SJSA1 (cell line): ENCODE data around the gene SLC25A21. TPM values are rescaled to one million over a fixed set of nuclear protein-coding genes. Genes with fewer than 3 reads are reported as not detected.

Source experiments
- DNase-seq, 2 experiments: peaks; one replicate each; pipeline ENCODE4 v3.0.0-alpha.2; 2015 to 2020; ENCODE audit warnings: low spot score in 2 of 2, low read depth in 1 of 2
- H3K27ac ChIP-seq: fragments of 250-450 bp; sonication (Bioruptor Pico); 2 replicates; pipeline ENCODE4 v1.5.1; 2020; ENCODE audit warnings: mild to moderate bottlenecking, moderate library complexity
- H3K27me3 ChIP-seq: fragments of 250-450 bp; sonication (Bioruptor Pico); replicated peaks from 2 replicates; pipeline ENCODE4 v1.5.1; 2020; ENCODE audit warnings: mild to moderate bottlenecking, moderate library complexity
- H3K36me3 ChIP-seq: fragments of 250-450 bp; sonication (Bioruptor Pico); 2 replicates; pipeline ENCODE4 v1.5.1; 2020; ENCODE audit warnings: mild to moderate bottlenecking
- H3K4me1 ChIP-seq: fragments of 250-450 bp; sonication (Bioruptor Pico); replicated peaks from 2 replicates; pipeline ENCODE4 v1.6.1; 2021; ENCODE audit warnings: mild to moderate bottlenecking
- H3K4me3 ChIP-seq: fragments of 250-450 bp; sonication (Bioruptor Pico); 2 replicates; pipeline ENCODE4 v1.5.1; 2020; ENCODE audit warnings: mild to moderate bottlenecking
- H3K9me3 ChIP-seq: fragments of 250-450 bp; sonication (Bioruptor Pico); replicated peaks from 2 replicates; pipeline ENCODE4 v1.5.1; 2020; ENCODE audit warnings: mild to moderate bottlenecking
- total RNA-seq: library from RNA; depleted of rRNA; stranded (reverse); fragments of >200 nt; shearing (Covaris generic); gene quantifications from 2 replicates; pipeline ENCODE4 v1.2.3, GENCODE V29; 2014

SLC25A21 gene
- total RNA-seq, 1 experiment from 2014 or later, result 2.6 TPM

DNA sequence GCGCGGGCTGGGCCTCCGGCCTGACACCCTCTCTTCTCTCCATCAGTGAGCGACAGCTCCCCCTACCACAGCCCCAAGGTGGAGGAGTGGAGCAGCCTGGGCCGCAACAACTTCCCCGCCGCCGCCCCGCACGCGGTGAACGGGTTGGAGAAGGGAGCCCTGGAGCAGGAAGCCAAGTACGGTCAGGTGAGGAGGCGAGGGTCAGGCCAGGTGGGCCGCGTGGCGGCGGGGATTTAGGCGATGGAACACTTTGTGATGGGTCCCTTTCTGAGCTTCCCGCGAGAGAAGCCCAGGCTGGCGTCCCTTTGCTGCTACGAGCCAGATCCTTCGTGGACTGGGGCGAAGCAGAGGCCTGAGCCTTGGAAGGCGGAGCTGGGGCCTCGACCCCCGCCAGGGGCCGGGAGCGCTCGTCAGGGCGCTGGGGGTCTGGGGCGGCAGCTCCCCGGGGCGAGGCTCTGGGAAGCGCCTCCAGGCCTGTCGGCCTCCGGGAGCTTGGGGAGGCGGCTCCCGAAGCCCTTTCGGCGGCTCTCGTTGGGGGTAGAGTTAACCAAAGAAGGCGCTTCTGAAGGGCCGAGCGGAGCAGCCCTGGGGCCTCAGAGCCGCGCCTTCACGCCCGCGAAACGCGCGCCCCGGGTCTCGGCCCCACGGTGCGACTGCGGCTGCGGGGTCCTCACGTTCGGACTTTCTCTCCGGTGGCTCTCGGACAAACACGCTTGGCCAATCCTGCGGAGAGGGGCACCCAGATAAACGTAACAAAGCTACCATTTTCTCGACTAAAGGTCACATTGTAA, 505.8 kb downstream of the SLC25A21 start:
- Histone ChIP-seq H3K9me3 (no peaks in the 10 kb centered on the region), H3K36me3 (peaks cover 28% of the 10 kb centered on the region), H3K27me3 (no peaks in the 10 kb centered on the region; the same call in 1 of the 2 replicates), H3K4me3 (no peak overlapping the region), H3K27ac (no peak overlapping the region), H3K4me1 (peaks cover 18% of the 10 kb centered on the region)
- DNase-seq, result no peak

DNA sequence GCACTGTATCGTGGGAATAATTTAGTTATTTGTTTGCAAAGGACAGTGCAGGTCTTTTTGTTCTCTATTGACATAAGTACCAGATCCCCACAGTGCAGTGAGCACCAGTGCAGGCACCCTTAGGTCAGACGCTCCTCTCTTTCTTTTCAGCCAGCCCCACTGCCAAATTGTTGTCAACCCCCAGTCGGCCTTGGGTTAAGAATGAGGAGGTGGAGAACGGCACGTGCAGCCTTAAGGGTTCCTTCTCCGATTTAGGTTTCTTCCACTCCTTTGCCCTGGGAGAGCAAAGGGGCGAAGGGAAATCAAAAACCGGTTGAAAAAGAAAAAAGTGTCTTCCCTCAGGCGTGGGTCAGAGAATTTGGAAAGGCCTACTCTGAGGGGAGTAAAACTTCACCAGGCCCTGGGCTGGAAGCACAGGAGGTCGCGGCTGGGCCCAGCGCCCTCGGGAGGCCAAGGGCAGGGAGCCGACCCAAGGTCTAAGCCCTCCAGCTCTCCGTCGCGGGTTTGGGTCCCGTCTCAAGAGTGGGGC, 506.5 kb downstream of the SLC25A21 start:
- Histone ChIP-seq H3K4me1 (peaks cover 22% of the 10 kb centered on the region), H3K9me3 (no peaks in the 10 kb centered on the region), H3K36me3 (peaks cover 22% of the 10 kb centered on the region), H3K4me3 (no peak overlapping the region), H3K27ac (no peak overlapping the region), H3K27me3 (no peaks in the 10 kb centered on the region; the same call in 1 of the 2 replicates)
- no peak for DNase-seq

DNA sequence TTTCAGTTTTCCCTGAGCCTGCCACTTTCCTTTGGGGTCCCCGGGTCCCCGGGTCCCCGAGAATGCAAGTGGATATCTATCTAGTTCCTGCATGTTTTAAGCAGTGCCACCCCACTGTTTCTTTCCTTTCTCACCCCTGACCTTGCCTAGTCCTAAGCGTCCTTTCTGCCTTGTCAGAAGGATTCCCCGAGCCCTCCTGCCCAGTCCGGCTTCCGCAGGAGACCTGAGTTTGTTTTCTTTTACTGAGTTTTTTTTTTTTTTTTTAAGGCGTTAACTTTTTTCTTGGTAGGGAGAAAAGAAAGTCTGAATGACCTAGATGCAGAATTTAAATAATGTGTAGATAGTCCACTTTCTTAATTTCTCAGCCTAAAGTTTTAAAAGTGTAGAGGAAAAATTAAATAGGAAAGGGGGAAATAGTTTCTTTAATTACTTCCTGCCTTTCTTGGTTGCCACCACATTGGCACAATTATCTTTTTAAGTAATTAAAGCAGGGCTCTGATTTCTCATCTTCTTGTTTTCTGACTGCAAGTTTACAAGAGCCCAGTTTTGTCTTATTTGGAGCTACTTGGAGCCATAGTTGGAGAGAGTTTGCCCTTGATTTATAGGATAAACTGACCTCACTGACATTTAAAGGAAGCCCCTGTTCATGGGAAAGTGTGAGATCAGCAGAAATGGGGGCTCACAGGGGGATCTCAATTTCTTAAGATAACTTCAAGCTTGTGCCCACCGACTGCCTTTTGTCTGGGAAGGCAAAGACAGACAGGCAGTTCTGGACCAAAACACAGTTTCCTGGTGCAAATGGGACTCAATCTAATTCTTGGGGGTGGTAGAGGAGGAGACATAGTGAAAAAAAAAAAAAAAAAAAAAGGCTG, 507.8 kb downstream of the SLC25A21 start:
- DNase-seq, result no peak
- Histone ChIP-seq H3K27ac (no peak overlapping the region), H3K4me1 (peaks cover 22% of the 10 kb centered on the region), H3K4me3 (no peak overlapping the region), H3K36me3 (peaks cover 20% of the 10 kb centered on the region), H3K9me3 (no peaks in the 10 kb centered on the region), H3K27me3 (no peaks in the 10 kb centered on the region; the same call in 1 of the 2 replicates)

DNA sequence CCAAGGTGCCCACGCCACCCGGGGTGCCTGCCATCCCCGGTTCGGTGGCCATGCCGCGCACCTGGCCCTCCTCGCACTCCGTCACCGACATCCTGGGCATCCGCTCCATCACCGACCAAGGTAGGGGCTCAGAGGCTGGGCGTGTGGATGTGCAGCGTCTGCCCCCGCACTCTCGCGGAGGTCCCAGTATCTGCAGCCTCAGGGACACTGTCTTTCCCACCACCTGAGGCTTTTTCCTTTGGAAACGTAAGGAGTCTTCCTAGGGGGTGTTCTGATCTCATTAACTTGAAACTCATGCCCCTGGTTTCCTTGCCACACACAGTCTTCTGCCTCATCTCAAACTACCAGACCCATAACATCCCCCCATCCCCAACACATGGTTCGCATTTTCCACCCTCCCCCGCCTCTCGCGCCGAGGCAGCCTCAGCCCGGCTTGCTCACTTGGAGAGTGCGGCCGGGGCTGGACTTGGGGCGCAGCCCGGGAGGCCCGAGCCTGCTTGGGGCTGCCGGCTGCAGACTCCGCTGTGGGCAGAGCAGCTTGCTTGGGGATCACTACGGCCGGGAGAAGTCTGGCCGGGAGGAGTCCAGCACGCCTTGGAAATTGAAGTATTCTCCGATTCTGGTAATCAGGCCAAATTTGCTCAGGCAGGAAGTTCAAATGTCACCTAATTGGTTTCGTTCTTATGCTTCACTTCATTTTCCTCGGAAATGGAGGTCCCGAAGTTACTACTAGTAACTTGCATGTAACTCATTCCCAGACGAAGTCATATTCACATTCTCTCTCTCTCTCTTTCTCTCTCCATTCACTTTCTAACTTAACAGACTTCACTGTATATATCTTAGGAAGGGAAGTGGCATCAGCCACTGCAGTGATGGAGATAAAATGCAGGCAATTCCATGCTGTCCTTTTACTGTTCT, 508.7 kb downstream of the SLC25A21 start:
- Histone ChIP-seq H3K4me3 (peak overlapping the region; percentile 52), H3K9me3 (no peaks in the 10 kb centered on the region), H3K27me3 (no peaks in the 10 kb centered on the region), H3K27ac (no peak overlapping the region), H3K4me1 (peaks cover 22% of the 10 kb centered on the region), H3K36me3 (peaks cover 20% of the 10 kb centered on the region)
- DNase-seq, result peak in 1 of 2 experiments; percentile 14

DNA sequence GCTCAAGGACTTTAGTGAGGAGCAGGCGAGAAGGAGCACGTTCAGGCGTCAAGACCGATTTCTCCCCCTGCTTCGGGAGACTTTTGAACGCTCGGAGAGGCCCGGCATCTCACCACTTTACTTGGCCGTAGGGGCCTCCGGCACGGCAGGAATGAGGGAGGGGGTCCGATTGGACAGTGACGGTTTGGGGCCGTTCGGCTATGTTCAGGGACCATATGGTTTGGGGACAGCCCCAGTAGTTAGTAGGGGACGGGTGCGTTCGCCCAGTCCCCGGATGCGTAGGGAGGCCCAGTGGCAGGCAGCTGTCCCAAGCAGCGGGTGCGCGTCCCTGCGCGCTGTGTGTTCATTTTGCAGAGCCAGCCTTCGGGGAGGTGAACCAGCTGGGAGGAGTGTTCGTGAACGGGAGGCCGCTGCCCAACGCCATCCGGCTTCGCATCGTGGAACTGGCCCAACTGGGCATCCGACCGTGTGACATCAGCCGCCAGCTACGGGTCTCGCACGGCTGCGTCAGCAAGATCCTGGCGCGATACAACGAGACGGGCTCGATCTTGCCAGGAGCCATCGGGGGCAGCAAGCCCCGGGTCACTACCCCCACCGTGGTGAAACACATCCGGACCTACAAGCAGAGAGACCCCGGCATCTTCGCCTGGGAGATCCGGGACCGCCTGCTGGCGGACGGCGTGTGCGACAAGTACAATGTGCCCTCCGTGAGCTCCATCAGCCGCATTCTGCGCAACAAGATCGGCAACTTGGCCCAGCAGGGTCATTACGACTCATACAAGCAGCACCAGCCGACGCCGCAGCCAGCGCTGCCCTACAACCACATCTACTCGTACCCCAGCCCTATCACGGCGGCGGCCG, 509.6 kb downstream of the SLC25A21 start:
- H3K27ac ChIP-seq, result peak overlapping the region; percentile 22; the same call in 1 of the 2 replicates
- peak; percentile 53 to 67 for DNase-seq
- peak overlapping the region; percentile 52 for H3K4me3 ChIP-seq
- peaks cover 22% of the 10 kb centered on the region for H3K4me1 ChIP-seq
- H3K9me3 ChIP-seq, result no peaks in the 10 kb centered on the region
- no peaks in the 10 kb centered on the region for H3K27me3 ChIP-seq
- H3K36me3 ChIP-seq, result peaks cover 20% of the 10 kb centered on the region

DNA sequence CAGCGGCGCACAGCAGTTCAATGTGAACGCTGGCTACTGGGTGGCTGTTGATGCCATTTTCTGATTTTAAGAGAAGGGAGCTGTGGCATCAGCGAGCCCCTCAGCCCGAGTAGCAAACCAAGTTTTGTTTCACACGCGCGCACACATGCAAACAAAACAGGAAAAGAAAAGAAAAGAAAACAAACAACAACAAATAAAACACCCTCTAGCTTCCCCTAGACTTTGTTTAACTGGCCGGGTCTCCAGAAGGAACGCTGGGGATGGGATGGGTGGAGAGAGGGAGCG, 510.2 kb downstream of the SLC25A21 start:
- DNase-seq, result peak in 1 of 2 experiments; percentile 60
- H3K36me3 ChIP-seq, result peaks cover 20% of the 10 kb centered on the region

DNA sequence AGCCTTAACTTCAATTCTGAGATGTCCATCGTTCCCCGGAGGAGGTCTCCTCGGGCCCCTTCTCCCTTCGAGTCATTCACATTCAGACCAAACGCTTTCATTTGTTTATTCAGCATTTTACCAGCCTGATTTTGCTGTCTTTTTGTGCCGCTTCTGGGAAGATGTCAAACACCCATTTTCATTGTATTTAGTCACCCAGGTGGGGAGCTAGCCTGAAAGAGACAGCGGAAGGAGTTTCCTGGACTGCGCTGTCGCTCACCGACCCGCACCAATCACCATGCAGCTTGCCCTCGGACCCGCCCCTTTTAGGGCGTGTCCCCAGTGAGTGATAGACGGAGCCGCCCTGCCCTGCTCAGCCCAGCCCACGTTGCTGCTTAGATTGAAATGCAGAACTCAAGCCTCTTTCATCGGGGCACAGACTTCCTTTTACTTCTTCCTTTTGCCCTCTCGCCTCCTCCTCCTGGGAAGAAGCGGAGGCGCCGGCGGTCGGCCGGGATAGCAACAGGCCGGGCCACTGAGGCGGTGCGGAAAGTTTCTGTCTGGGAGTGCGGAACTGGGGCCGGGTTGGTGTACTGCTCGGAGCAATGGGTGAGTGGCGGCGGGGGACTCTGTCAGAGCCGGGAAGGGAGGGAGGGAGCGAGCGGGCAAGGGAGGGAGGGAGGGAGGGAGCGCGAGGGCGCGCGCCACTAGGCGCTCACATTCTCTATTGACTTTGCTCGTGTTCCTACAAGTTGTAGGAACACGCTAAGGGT, 510.7 kb downstream of the SLC25A21 start, which contains the start of gene PAX9:
Gene PAX9 (plus strand): TSS at position 355 of the 752 bp plus-strand sequence. CDS start 230 bp downstream, at position 585.
- Histone ChIP-seq H3K4me3 (peak within 1 kb of the TSS; percentile 52), H3K27me3 (no peaks in the 10 kb centered on the region)

More for the DNA sequence above, 510.2 kb downstream of the SLC25A21 start:
- no peaks in the 10 kb centered on the region for H3K27me3 ChIP-seq
- H3K4me1 ChIP-seq, result peaks cover 22% of the 10 kb centered on the region
- peak overlapping the region; percentile 52 for H3K4me3 ChIP-seq
- H3K9me3 ChIP-seq, result no peaks in the 10 kb centered on the region
- peak overlapping the region; percentile 22; the same call in 1 of the 2 replicates for H3K27ac ChIP-seq

DNA sequence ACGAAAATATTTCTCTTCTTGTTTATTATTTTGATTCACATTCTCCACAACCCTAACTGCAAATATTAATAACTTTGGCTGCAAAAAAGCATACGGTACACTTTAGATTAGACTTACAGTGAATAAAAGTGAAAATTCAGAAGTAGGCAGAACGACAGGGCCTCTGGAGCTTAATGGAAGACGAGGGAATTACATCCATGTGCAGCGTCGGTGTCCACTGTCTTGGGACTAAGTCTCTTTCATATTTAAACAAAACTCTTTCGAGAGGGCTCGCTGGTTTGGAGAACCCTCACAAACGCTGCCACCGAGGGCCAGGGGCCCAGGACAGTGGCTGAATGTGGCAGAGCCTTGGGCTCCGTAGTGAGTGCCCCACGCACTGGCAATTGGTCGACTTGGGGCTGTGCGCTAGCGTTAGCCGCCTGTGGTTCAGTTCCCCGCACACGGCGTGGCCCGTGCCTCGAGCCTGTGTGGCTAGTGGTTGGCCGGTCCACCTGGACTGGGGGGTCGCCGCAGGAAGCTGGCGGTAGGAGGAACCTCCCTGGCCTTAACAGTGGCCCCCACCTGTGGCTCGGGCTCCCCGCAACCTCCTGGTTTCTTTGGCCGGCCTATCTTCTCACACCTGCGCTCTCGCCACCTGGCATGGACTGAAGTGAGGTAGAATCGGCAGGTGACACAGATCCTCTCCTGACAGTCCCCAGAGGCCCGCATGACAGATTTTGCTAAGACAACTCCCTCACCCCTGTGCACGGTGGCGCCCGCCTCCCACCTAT, 511.5 kb downstream of the SLC25A21 start:
- Histone ChIP-seq H3K4me1 (peaks cover 22% of the 10 kb centered on the region), H3K9me3 (no peaks in the 10 kb centered on the region; the same call in 1 of the 2 replicates), H3K36me3 (peaks cover 20% of the 10 kb centered on the region), H3K4me3 (peak overlapping the region; percentile 52), H3K27ac (no peak overlapping the region), H3K27me3 (no peaks in the 10 kb centered on the region)
- no peak for DNase-seq

More for the DNA sequence above, 510.7 kb downstream of the SLC25A21 start, which contains the start of gene PAX9:
- H3K4me1 ChIP-seq, result peaks cover 22% of the 10 kb centered on the region
- H3K36me3 ChIP-seq, result peaks cover 20% of the 10 kb centered on the region
- no peaks in the 10 kb centered on the region for H3K9me3 ChIP-seq
- peak within 1 kb of the TSS; percentile 38 for H3K27ac ChIP-seq
- peak; percentile 91 to 93 for DNase-seq

DNA sequence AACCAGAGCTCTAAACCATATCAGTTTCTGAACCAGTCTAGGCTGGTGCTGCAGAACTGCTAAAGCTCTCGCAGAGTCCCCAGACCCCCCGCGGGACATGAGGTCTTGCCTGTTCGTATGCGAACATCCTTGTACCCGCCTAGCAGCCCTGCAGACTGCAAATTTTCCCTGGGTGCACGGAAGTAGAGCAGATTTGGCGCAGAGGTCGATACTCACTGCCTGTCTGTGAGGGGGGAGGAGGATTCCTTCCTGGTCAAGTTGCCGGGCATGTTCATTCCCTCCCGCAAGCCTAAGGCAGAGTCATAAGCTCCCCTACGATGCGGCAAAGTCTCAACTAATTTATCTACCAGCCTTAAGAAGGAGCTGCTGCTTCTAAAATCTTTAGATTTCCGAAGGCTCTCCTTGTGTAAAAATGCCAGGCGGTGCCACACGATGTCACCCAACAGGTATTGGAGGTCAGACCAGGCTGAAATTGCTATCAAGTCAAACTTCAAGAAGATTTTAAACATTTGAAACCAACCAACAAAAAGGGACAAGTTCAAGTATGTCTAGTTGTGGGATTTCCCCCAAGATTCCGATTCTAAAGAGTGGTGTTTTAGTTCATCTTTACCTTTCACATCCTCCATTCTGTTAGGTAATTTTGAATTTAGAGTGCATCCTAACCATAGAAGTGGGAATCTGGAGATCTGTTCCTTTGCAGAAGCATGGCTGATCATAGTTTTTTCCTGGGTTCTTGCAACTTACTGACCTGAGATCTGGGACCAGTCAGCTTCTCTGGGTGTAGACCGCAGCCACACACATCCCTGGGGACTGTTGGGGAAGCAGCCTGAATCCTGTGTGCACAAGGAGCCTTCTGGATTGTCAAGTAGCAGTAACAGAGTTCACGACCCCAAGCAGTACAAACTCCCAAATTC, 512.3 kb downstream of the SLC25A21 start:
- no peaks in the 10 kb centered on the region for H3K27me3 ChIP-seq
- DNase-seq, result no peak
- H3K4me1 ChIP-seq, result peaks cover 22% of the 10 kb centered on the region
- peaks cover 13% of the 10 kb centered on the region for H3K36me3 ChIP-seq
- no peak overlapping the region for H3K27ac ChIP-seq
- H3K4me3 ChIP-seq, result no peak overlapping the region
- no peaks in the 10 kb centered on the region; the same call in 1 of the 2 replicates for H3K9me3 ChIP-seq

DNA sequence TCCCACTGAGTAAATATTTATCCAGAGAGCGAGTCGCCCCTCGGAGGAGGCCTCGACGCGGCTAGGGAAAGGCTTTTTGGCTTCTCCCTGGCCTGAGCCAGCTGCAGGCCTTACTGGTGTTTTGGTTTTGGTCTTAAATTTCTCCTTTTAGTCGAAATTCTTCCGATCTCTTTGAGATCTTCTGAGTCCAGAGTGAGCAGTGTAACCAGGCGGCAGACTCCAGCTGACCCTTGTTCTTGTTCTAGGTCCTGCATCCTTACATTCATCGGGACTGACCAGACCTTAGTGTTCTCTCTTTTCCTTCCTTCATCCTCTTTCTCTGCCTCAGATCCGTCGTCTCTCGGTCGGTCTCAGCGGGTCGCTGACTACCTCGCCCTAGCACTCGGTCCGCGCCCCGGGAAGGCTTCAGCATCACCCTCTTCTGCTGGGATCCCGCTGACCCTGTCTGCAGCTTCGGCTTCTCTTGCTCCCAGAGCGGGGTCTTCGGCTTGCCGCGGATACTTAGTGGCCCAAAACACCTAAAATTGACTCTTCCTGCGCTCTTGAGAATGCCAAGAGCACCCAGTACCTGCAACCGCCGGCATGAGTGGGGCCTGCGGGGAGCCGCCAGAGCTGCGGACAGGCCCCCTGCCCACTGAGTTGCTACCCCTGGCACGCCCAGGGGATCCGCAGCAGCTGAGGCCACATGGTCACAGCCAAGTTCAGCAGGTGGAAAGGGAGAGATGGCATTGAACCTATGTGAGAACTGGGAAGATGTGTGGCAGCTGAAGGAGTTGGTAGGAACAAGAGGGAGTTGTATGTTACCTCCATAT, 513.2 kb downstream of the SLC25A21 start:
- peaks cover 22% of the 10 kb centered on the region for H3K4me1 ChIP-seq
- no peak overlapping the region for H3K27ac ChIP-seq
- DNase-seq, result no peak
- no peak overlapping the region for H3K4me3 ChIP-seq
- peaks cover 13% of the 10 kb centered on the region for H3K36me3 ChIP-seq
- no peaks in the 10 kb centered on the region for H3K27me3 ChIP-seq
- H3K9me3 ChIP-seq, result no peaks in the 10 kb centered on the region; the same call in 1 of the 2 replicates
